DND-41 (cell line): ENCODE data around the gene KDM1A.
"Not testable (repeated sequence)": the region's sequence is repeated elsewhere in the genome, so short reads cannot be mapped to it uniquely, and the experiment has no call there.

Experiments used
- ATAC-seq: fragments of 200-7000 bp; cut with Tn5 transposase; 3 replicates; pipeline ENCODE4 v1.9.1; 2021; ENCODE audit warnings: low read depth; ENCODE audit not compliant: insufficient read depth
- DNase-seq: peaks from one replicate; pipeline ENCODE4 v3.0.0-alpha.2; 2020
- H2AFZ ChIP-seq: 2 replicates; pipeline ENCODE4 v1.6.0; 2012; ENCODE audit warnings: low read depth, low read length
- H3K27ac ChIP-seq: 2 replicates; pipeline ENCODE4 v1.5.1; 2012; ENCODE audit warnings: low read length, inconsistent platforms
- H3K27me3 ChIP-seq: fragments of 200-600 bp; sonication (generic); 2 replicates; pipeline ENCODE4 v1.6.0; 2012; ENCODE audit warnings: low read length, mild to moderate bottlenecking, inconsistent platforms; ENCODE audit not compliant: insufficient read depth, poor library complexity
- H3K36me3 ChIP-seq: 2 replicates; pipeline ENCODE4 v1.5.1; 2012; ENCODE audit warnings: low read length, inconsistent platforms; ENCODE audit not compliant: insufficient read depth
- H3K4me1 ChIP-seq: 2 replicates; pipeline ENCODE4 v1.5.1; 2012; ENCODE audit warnings: mild to moderate bottlenecking, low read length; ENCODE audit not compliant: insufficient read depth
- H3K4me2 ChIP-seq: 2 replicates; pipeline ENCODE4 v1.6.0; 2012; ENCODE audit warnings: mild to moderate bottlenecking, moderate library complexity, low read length, inconsistent platforms; ENCODE audit not compliant: insufficient read depth
- H3K4me3 ChIP-seq, 2 experiments: fragments of 200-600 bp in 1 of 2; shearing (Covaris generic) in 1 of 2; 2 replicates each; pipeline ENCODE4 v1.5.1; 2012 to 2016; ENCODE audit warnings: inconsistent platforms in 2 of 2, low read length in 2 of 2, mild to moderate bottlenecking in 2 of 2, low read depth in 1 of 2, moderate library complexity in 1 of 2
- H3K79me2 ChIP-seq: 2 replicates; pipeline ENCODE4 v1.6.0; 2012; ENCODE audit warnings: low read length, inconsistent platforms; ENCODE audit not compliant: insufficient read depth
- H3K9ac ChIP-seq: 2 replicates; pipeline ENCODE4 v1.6.0; 2012; ENCODE audit warnings: low read depth, mild to moderate bottlenecking, inconsistent platforms, low read length, moderate library complexity
- H3K9me3 ChIP-seq: 2 replicates; pipeline ENCODE4 v1.5.1; 2012; ENCODE audit warnings: low read length, moderate library complexity, mild to moderate bottlenecking, inconsistent platforms; ENCODE audit not compliant: insufficient read depth, severe bottlenecking
- H4K20me1 ChIP-seq: 2 replicates; pipeline ENCODE4 v1.6.0; 2012; ENCODE audit warnings: low read length; ENCODE audit not compliant: insufficient read depth
- EZH2 ChIP-seq: IDR thresholded peaks from 3 replicates; pipeline ENCODE4 v1.6.1; 2012; ENCODE audit warnings: borderline replicate concordance, low read depth, mild to moderate bottlenecking, moderate library complexity, low read length, inconsistent platforms; ENCODE audit not compliant: severe bottlenecking
- TF ChIP-seq, protein P1 (sequence below): IDR thresholded peaks from 2 replicates; pipeline ENCODE4 v1.5.1; 2012; ENCODE audit warnings: borderline replicate concordance, low read length, moderate library complexity, mild to moderate bottlenecking; ENCODE audit not compliant: poor library complexity, severe bottlenecking; ENCODE audit errors: extremely low read depth

KDM1A gene

DNA sequence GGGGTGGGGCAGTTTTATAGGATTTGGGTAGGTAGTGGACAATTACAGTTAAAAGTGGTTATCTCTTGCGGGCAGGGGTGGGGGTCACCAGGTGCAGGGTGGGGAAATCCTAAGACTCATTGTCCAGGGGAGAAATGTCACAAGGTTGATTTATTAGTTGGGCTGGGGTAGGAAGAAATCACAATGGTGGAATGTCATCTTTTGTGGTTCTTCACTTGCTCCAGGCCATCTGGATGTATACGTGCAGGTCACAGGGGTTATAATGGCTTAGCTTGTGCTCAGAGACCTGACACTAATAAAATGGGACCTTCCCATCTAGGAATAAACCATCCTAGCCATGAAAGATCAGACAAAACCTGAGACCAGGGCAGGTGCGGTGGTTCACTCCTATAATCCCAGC lies 15.2 kb upstream of the KDM1A start:
- Histone ChIP-seq H3K79me2 (no peaks in the 10 kb centered on the region), H3K4me1 (no peaks in the 10 kb centered on the region), H3K9me3 (peaks cover 2% of the 10 kb centered on the region), H2AFZ (no peak overlapping the region), H3K4me2 (no peak overlapping the region), H3K36me3 (no peaks in the 10 kb centered on the region), H3K4me3 (no peak overlapping the region), H3K27me3 (no peaks in the 10 kb centered on the region), H4K20me1 (no peaks in the 10 kb centered on the region), H3K27ac (no peak overlapping the region), H3K9ac (no peak overlapping the region)
- ATAC-seq (no peak), DNase-seq (no peak)
- TF ChIP-seq, protein P1, sequence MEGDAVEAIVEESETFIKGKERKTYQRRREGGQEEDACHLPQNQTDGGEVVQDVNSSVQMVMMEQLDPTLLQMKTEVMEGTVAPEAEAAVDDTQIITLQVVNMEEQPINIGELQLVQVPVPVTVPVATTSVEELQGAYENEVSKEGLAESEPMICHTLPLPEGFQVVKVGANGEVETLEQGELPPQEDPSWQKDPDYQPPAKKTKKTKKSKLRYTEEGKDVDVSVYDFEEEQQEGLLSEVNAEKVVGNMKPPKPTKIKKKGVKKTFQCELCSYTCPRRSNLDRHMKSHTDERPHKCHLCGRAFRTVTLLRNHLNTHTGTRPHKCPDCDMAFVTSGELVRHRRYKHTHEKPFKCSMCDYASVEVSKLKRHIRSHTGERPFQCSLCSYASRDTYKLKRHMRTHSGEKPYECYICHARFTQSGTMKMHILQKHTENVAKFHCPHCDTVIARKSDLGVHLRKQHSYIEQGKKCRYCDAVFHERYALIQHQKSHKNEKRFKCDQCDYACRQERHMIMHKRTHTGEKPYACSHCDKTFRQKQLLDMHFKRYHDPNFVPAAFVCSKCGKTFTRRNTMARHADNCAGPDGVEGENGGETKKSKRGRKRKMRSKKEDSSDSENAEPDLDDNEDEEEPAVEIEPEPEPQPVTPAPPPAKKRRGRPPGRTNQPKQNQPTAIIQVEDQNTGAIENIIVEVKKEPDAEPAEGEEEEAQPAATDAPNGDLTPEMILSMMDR, result no peak
- TF ChIP-seq EZH2, result no peak

DNA sequence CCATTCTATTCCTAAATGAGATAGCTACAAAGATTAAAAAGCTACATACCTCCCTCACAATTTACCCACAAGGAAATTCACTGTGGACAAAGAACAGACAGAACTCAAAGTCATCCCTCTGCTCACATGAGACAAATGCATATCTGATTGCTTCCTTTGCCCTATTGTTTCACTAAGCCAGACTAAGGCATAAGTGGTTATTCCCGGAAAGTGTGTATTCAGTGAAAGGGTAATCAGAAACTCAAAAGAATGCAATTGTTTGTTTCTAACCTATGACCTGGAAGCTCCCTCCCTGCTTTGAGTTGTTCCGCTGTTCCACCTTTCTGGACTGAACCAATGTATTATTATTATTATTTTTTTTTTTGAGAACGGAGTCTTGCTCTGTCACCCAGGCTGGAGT lies 14.5 kb upstream of the KDM1A start:
- not testable (repeated sequence) for H2AFZ ChIP-seq, ATAC-seq, H3K36me3 ChIP-seq, H3K27ac ChIP-seq, H3K4me2 ChIP-seq, DNase-seq, H3K79me2 ChIP-seq, H3K4me3 ChIP-seq, H3K27me3 ChIP-seq, H3K4me1 ChIP-seq, H3K9ac ChIP-seq, H4K20me1 ChIP-seq, H3K9me3 ChIP-seq

DNA sequence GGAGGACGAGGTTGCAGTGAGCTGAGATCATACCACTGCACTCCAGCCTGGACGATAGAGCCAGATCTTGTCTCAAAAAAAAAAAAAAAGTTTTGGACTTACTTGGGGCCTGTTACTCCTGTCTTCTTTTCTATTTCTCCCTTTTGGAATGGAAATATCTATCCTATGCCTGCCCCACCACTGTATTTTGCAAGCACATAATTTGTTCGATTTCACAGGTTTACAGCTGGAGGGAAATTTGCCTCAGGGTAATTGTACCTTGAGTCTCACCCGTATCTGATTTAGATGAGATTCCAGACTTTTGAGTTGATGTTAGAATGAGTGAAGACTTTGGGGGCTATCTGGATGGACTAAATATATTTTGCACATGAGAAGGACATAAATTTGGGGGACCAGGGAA lies 12.2 kb upstream of the KDM1A start:
- DNase-seq, result no peak
- Histone ChIP-seq H3K4me1 (no peaks in the 10 kb centered on the region), H3K79me2 (no peaks in the 10 kb centered on the region), H3K4me2 (no peak overlapping the region), H3K4me3 (no peak overlapping the region), H3K9ac (no peak overlapping the region), H3K9me3 (no peaks in the 10 kb centered on the region), H2AFZ (no peak overlapping the region), H3K27ac (no peak overlapping the region), H4K20me1 (no peaks in the 10 kb centered on the region), H3K36me3 (no peaks in the 10 kb centered on the region), H3K27me3 (no peaks in the 10 kb centered on the region)
- TF ChIP-seq, protein P1, result no peak
- no peak for TF ChIP-seq EZH2
- no peak for ATAC-seq

DNA sequence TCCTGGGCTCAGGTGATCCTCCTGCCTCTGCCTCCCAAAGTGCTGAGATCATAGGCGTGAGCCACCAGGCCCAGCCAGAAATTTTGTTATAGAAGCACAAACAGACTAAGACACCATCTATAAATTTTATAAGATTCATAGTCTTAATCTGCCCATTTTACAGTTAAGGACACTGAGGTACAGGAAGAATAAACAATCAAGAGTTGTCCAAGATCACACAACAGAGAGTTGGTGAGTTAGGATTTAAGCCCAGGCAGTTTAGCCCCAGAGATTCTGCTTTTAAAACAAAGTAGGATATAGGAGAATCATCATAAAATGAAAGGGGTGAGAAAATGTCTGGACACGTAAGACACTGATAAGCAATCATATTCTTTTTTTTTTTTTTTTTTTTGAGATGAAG lies 10.4 kb upstream of the KDM1A start:
- Histone ChIP-seq H2AFZ (no peak overlapping the region), H3K4me3 (no peak overlapping the region), H3K4me2 (no peak overlapping the region), H3K9ac (no peak overlapping the region), H3K79me2 (no peaks in the 10 kb centered on the region), H3K27me3 (no peaks in the 10 kb centered on the region), H3K4me1 (no peaks in the 10 kb centered on the region), H3K9me3 (no peaks in the 10 kb centered on the region), H3K27ac (no peak overlapping the region), H4K20me1 (no peaks in the 10 kb centered on the region), H3K36me3 (no peaks in the 10 kb centered on the region)
- no peak for ATAC-seq
- DNase-seq, result no peak
- TF ChIP-seq EZH2, result no peak
- TF ChIP-seq, protein P1, result no peak

DNA sequence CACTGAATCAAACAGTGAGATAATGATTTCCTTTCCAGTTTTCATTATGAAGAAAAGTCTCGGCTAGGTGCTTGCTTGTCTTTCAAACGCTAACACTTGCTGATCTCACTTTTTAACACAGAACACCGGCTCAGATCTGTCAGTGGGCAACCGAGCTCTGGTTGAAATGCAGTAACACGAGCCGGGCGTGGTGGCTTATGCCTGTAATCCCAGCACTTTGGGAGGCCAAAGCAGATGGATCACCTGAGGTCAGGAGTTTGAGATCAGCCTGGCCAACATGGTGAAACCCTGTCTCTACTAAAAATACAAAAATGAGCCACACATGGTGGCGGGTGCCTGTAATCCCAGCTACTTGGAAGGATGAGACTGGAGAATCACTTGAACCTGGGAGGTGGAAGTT lies 9.2 kb upstream of the KDM1A start:
- not testable (repeated sequence) for H3K79me2 ChIP-seq, H3K9me3 ChIP-seq, H2AFZ ChIP-seq, H3K27ac ChIP-seq, H3K4me1 ChIP-seq, H3K4me2 ChIP-seq, H4K20me1 ChIP-seq, H3K36me3 ChIP-seq, H3K4me3 ChIP-seq, DNase-seq, H3K27me3 ChIP-seq, H3K9ac ChIP-seq, ATAC-seq
